ENCODE measurements around the gene INPP1. TPM values are rescaled to one million over a fixed set of nuclear protein-coding genes. Genes with fewer than 3 reads are reported as not detected.
A peak's percentile ranks its signal among the peaks of the same experiment; 100 is the strongest.

The INPP1 gene
- total and polyA plus RNA-seq, 2 of the 8 experiments (the other 6 are each of a cell fraction or from before 2014, with no cell fraction given), result 0.88 to 3.0 TPM

DNA sequence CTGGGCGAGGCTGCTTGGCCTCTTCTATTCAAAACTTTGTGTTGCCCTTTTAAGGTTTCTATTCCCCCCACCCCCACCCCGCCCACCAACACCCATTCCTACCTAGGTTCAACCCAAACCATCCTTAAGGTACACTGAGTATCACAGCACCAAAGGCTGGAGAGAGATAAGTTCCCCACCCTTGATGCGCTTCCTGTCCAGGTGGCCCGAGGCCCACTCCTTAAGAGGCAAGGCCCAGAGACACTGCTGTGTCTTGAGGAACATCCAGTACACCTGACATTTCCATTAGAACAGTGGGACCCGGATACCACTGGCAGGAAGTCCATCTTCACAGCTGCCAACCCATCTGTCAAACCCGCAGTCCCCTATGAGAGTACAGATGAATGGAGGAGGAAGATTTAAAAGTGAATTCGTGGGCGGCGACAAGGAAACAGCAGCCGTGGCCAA, 277 bp upstream of the INPP1 start:
- Histone ChIP-seq H2BK5ac (ENCODE audit: low read depth, low read length) (no peak overlapping the region), H2AK5ac (ENCODE audit: low read depth, low read length) (peak overlapping the region; percentile 16; the same call in 1 of the 2 replicates), H3K4me1 (replicated peaks in 1 of 4; ENCODE audit: control insufficient read depth in 3 of 4, insufficient read depth in 4 of 4, low read length in 3 of 4) (0 out of 7 replicates have a peak, but pooled peaks cover 0 to 7% (median 0%) of the 10 kb centered on the region in 4 experiments), H2BK15ac (ENCODE audit: low read length) (no peak overlapping the region), H3K9me3 (ENCODE audit: insufficient read depth in 2 of 2, low read depth in 1 of 2, low read length in 1 of 2) (no peaks in the 10 kb centered on the region), H2BK20ac (ENCODE audit: low read length) (no peak overlapping the region), H3K18ac (ENCODE audit: extremely low read depth, low read length) (0 out of 2 replicates have a peak overlapping the region, but pooled peaks have one; percentile 60), H3K36me3 (ENCODE audit: control insufficient read depth in 2 of 4, insufficient read depth in 4 of 4, low read length in 3 of 4) (no peaks in the 10 kb centered on the region), H3K9ac (replicated peaks in 1 of 4; ENCODE audit: extremely low read depth in 1 of 4, low read depth in 3 of 4, low read length in 3 of 4) (no peak overlapping the region), H4K8ac (ENCODE audit: extremely low read depth, insufficient read depth, low read length) (peak overlapping the region; percentile 69; the same call in 1 of the 2 replicates), H4K91ac (replicated peaks; ENCODE audit: insufficient read length, low read length) (no peak overlapping the region), H3K27me3 (replicated peaks in 1 of 4; ENCODE audit: control insufficient read depth in 3 of 4, extremely low read depth in 1 of 4, insufficient read depth in 3 of 4, low read length in 3 of 4) (peaks cover 0 to 15% (median 8%) of the 10 kb centered on the region in 4 experiments; a peak in 5 of 7 replicates), H3K23ac (ENCODE audit: insufficient read length) (no peak overlapping the region), H2AFZ (ENCODE audit: low read length) (peak overlapping the region; percentile 99; the same call in 1 of the 2 replicates), H4K20me1 (replicated peaks in 1 of 2; ENCODE audit: control insufficient read depth in 1 of 2, insufficient read depth in 2 of 2, low read length in 2 of 2) (no peaks in the 10 kb centered on the region), H4K5ac (ENCODE audit: insufficient read length, low read depth, low read length) (no peak overlapping the region), H3K27ac (ENCODE audit: low read depth, low read length) (no peak overlapping the region), H3K4ac (replicated peaks; ENCODE audit: insufficient read length, low read depth, low read length) (no peak overlapping the region), H2BK12ac (ENCODE audit: low read depth, low read length) (0 out of 2 replicates have a peak overlapping the region, but pooled peaks have one; percentile 39), H3K56ac (replicated peaks; ENCODE audit: insufficient read length, low read depth, low read length) (no peak overlapping the region), H3K23me2 (ENCODE audit: low read depth, low read length) (peaks cover 10% of the 10 kb centered on the region; the same call in 1 of the 2 replicates), H3K4me3 (ENCODE audit: extremely low read depth in 1 of 4, insufficient read depth in 2 of 4, low read depth in 3 of 4, low read length in 4 of 4) (peak overlapping the region; percentile 37 to 76 (median 58)), H3K79me1 (ENCODE audit: low read depth, low read length) (no peaks in the 10 kb centered on the region), H3K79me2 (ENCODE audit: control insufficient read depth in 1 of 2, insufficient read depth in 2 of 2, low read length in 2 of 2) (no peaks in the 10 kb centered on the region), H2BK120ac (replicated peaks; ENCODE audit: low read depth, low read length) (no peak overlapping the region), H3K4me2 (ENCODE audit: insufficient read depth in 1 of 2, low read depth in 2 of 2, low read length in 2 of 2) (peak overlapping the region; percentile 62 to 72), H3K14ac (ENCODE audit: insufficient read length) (no peak overlapping the region)
- TF ChIP-seq, protein P1, sequence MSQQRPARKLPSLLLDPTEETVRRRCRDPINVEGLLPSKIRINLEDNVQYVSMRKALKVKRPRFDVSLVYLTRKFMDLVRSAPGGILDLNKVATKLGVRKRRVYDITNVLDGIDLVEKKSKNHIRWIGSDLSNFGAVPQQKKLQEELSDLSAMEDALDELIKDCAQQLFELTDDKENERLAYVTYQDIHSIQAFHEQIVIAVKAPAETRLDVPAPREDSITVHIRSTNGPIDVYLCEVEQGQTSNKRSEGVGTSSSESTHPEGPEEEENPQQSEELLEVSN (IDR thresholded peaks at IDR 0.05), result no peak
- TF ChIP-seq RAD21 (IDR thresholded peaks at IDR 0.05 in 1 of 2, conservative IDR thresholded peaks at IDR 0.05 in 1 of 2; ENCODE audit: low read depth in 2 of 2, low read length in 2 of 2) (no peak), EGR1 (IDR thresholded peaks at IDR 0.05; ENCODE audit: borderline replicate concordance, low read depth, low read length) (no peak), YY1 (IDR thresholded peaks at IDR 0.05; ENCODE audit: low read depth, low read length) (no peak), BRCA1 (IDR thresholded peaks at IDR 0.05; ENCODE audit: low read depth, low read length) (no peak), JUND (IDR thresholded peaks at IDR 0.05; ENCODE audit: low read length) (no peak), SP4 (IDR thresholded peaks at IDR 0.05; ENCODE audit: low read length) (no peak), CEBPB (IDR thresholded peaks at IDR 0.05; ENCODE audit: low read depth, low read length) (no peak)
- TF ChIP-seq, protein P2, sequence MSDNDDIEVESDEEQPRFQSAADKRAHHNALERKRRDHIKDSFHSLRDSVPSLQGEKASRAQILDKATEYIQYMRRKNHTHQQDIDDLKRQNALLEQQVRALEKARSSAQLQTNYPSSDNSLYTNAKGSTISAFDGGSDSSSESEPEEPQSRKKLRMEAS (IDR thresholded peaks at IDR 0.05), result no peak
- TF ChIP-seq, protein P3, sequence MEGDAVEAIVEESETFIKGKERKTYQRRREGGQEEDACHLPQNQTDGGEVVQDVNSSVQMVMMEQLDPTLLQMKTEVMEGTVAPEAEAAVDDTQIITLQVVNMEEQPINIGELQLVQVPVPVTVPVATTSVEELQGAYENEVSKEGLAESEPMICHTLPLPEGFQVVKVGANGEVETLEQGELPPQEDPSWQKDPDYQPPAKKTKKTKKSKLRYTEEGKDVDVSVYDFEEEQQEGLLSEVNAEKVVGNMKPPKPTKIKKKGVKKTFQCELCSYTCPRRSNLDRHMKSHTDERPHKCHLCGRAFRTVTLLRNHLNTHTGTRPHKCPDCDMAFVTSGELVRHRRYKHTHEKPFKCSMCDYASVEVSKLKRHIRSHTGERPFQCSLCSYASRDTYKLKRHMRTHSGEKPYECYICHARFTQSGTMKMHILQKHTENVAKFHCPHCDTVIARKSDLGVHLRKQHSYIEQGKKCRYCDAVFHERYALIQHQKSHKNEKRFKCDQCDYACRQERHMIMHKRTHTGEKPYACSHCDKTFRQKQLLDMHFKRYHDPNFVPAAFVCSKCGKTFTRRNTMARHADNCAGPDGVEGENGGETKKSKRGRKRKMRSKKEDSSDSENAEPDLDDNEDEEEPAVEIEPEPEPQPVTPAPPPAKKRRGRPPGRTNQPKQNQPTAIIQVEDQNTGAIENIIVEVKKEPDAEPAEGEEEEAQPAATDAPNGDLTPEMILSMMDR (IDR thresholded peaks at IDR 0.05; ENCODE audit: control extremely low read depth in 1 of 3, insufficient read depth in 1 of 3, low read depth in 1 of 3, low read length in 3 of 3), result no peak
- ChIA-PET CTCF (ENCODE audit: partially characterized antibody) (interaction anchor here (0.9 to 1.1 kb wide), 2 partner anchors 174 to 336 kb away, joined by 3 read pairs; no protein-coding TSS in a partner anchor), POLR2A (ENCODE audit: partially characterized antibody) (interaction anchor here (1.1 kb wide), 1 partner anchor 25 kb away, joined by 3 read pairs; no protein-coding TSS in a partner anchor)
- DNase-seq (ENCODE audit: low read depth in 1 of 2, low spot score in 2 of 2) (no peak), FAIRE-seq (no peak)
- WGBS, 2 experiments (ENCODE audit: extremely low coverage in 1 of 2, insufficient coverage in 1 of 2, insufficient read length in 1 of 2, insufficient replicate concordance in 2 of 2, low coverage in 1 of 2, low lambda C conversion rate in 2 of 2, missing lambda C conversion rate in 1 of 2), result 46% methylated on average over 10 of the region's 10 CpGs; no CpG with 5 or more reads in 1 of the 2 experiments

Measured in H1 (cell line).